Tibial artery (tissue), 4 donors: ENCODE results near the gene THAP3.

Experiments used
- DNase-seq, 2 donors: peaks; one replicate each; pipeline ENCODE4 v3.0.0-alpha.2; 2019
- H3K27ac ChIP-seq, 2 donors: fragments of 200-600 bp; sonication (generic) in 1 of 2; 1 replicate in 1 of 2; 2 replicates in 1 of 2; pipeline ENCODE4 v1.5.1; 2018 to 2019; ENCODE audit warnings: mild to moderate bottlenecking in 1 of 2
- H3K27me3 ChIP-seq, 2 donors: fragments of 200-600 bp; sonication (generic) in 1 of 2; one replicate each; pipeline versions ENCODE4 v1.5.1 to v1.6.0; 2016 to 2019
- H3K36me3 ChIP-seq, 3 donors: fragments of 200-600 bp; sonication (generic) in 2 of 3; one replicate each; pipeline ENCODE4 v1.5.1; 2016 to 2019; ENCODE audit warnings: mild to moderate bottlenecking in 2 of 3
- H3K4me1 ChIP-seq, 4 donors: fragments of 200-600 bp; sonication (generic) in 2 of 4; 1 replicate in 3 of 4; 2 replicates in 1 of 4; pipeline ENCODE4 v1.5.1; 2016 to 2019
- H3K4me3 ChIP-seq, 2 donors: fragments of 200-600 bp; sonication (generic) in 1 of 2; 1 replicate in 1 of 2; 2 replicates in 1 of 2; pipeline ENCODE4 v1.5.1; 2018 to 2019; ENCODE audit warnings: mild to moderate bottlenecking in 2 of 2
- H3K9me3 ChIP-seq, 3 donors: fragments of 200-600 bp; sonication (generic) in 1 of 3; one replicate each; pipeline ENCODE4 v1.5.1; 2016 to 2019
- CTCF ChIP-seq, 2 experiments: fragments of 200-600 bp in 1 of 2; fragments of 450-650 bp in 1 of 2; IDR thresholded peaks; one replicate each; pipeline ENCODE4 v1.5.1; 2017 to 2019; ENCODE audit warnings: antibody characterized with exemption in 2 of 2, mild to moderate bottlenecking in 1 of 2, moderate library complexity in 1 of 2
- intact Hi-C: fragments of 100-400 bp; cut with DNase I; formaldehyde crosslinking; loops from one replicate; pipeline ENCODE4 v1.15.0; 2023; ENCODE audit warnings: low total_unique reads

The THAP3 gene

GRCh38 chr1:6630027-6630426 is 5.4 kb downstream of the THAP3 start:
- peaks cover 0 to 26% (median 16%) of the 10 kb centered on the region in 4 donors for H3K4me1 ChIP-seq
- peaks cover 49 to 80% (median 78%) of the 10 kb centered on the region in 3 donors for H3K36me3 ChIP-seq
- H3K27me3 ChIP-seq = no peaks in the 10 kb centered on the region
- intact Hi-C loops = loop anchor here (10.0 kb wide), 1 partner anchor 45 kb away; no protein-coding TSS in a partner anchor
- H3K9me3 ChIP-seq = no peaks in the 10 kb centered on the region
- H3K27ac ChIP-seq = no peak overlapping the region
- no peak overlapping the region for H3K4me3 ChIP-seq
- no peak for TF ChIP-seq CTCF (IDR thresholded peaks at IDR 0.05)
- DNase-seq = no peak

- H3K4me1 ChIP-seq = peaks cover 0 to 26% (median 14%) of the 10 kb centered on the region in 4 donors
- H3K27me3 ChIP-seq = no peaks in the 10 kb centered on the region
- H3K27ac ChIP-seq = no peak overlapping the region
- H3K4me3 ChIP-seq = no peak overlapping the region
- no peak for DNase-seq
- no peaks in the 10 kb centered on the region for H3K9me3 ChIP-seq
- intact Hi-C loops = loop anchor here (10.0 kb wide), 1 partner anchor 46 kb away; no protein-coding TSS in a partner anchor
- no peak for TF ChIP-seq CTCF (IDR thresholded peaks at IDR 0.05)
- H3K36me3 ChIP-seq = peaks cover 49 to 91% (median 87%) of the 10 kb centered on the region in 3 donors
These were observed 6.4 kb downstream of the THAP3 start for GRCh38 chr1:6631058-6631457.

GRCh38 chr1:6632588-6633514 is 8.2 kb downstream of the THAP3 start:
- Histone ChIP-seq H3K4me3 (no peak overlapping the region), H3K4me1 (peaks cover 0 to 26% (median 9%) of the 10 kb centered on the region in 4 donors), H3K36me3 (peaks cover 55 to 100% (median 81%) of the 10 kb centered on the region in 3 donors), H3K9me3 (no peaks in the 10 kb centered on the region), H3K27ac (no peak overlapping the region), H3K27me3 (no peaks in the 10 kb centered on the region)
- intact Hi-C loops = loop anchor here (10.0 kb wide), 1 partner anchor 48 kb away; no protein-coding TSS in a partner anchor
- no peak for TF ChIP-seq CTCF (IDR thresholded peaks at IDR 0.05)
- no peak for DNase-seq

DNA sequence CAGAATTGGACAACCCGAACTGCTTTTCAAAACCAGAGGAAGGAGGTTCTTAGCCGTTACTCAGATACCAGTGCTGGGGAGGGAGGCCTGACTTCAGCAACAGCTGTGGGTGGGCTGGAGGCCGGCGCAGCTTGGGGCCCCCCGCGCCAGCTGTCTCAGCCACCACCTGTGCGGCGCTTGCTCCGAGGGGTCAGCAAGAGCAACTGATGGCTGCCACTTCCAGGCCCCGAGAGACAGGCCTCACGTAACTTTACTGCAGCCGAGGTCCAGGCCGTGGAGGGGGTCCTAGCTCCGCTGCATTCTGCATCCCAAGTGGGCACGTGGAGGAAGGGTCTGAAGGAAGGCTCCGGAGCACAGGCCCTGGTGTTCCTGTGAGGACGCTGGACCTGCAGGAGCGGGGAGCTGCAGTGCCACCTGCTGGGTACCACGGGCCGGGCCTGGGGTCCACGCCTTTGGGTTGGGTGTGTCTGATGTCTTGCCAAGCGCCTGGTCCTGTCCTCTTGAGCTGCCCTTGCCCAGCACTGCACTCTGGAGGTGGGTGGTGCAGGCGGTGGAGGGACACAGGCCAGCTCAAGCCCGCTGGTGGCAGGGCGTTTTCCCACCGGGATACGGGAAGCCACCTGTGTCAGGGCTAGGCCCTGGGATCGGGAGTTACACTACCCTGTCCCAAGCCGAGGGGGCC is 9.8 kb downstream of the THAP3 start:
- H3K27me3 ChIP-seq = no peaks in the 10 kb centered on the region
- no peak overlapping the region for H3K4me3 ChIP-seq
- peak overlapping the region in 1 of 2 donors; percentile 13 for H3K27ac ChIP-seq
- peaks cover 44 to 91% (median 64%) of the 10 kb centered on the region in 3 donors for H3K36me3 ChIP-seq
- no peaks in the 10 kb centered on the region for H3K9me3 ChIP-seq
- peaks cover 0 to 29% (median 6%) of the 10 kb centered on the region in 4 donors for H3K4me1 ChIP-seq
- peak in 1 of 2 donors; percentile 36 for DNase-seq
- intact Hi-C loops = loop anchor here (5.0 to 10.0 kb wide), 2 partner anchors 32 to 50 kb away; partner anchors contain the start of gene KLHL21
- peak; percentile 34 to 42 for TF ChIP-seq CTCF (IDR thresholded peaks at IDR 0.05)

DNA sequence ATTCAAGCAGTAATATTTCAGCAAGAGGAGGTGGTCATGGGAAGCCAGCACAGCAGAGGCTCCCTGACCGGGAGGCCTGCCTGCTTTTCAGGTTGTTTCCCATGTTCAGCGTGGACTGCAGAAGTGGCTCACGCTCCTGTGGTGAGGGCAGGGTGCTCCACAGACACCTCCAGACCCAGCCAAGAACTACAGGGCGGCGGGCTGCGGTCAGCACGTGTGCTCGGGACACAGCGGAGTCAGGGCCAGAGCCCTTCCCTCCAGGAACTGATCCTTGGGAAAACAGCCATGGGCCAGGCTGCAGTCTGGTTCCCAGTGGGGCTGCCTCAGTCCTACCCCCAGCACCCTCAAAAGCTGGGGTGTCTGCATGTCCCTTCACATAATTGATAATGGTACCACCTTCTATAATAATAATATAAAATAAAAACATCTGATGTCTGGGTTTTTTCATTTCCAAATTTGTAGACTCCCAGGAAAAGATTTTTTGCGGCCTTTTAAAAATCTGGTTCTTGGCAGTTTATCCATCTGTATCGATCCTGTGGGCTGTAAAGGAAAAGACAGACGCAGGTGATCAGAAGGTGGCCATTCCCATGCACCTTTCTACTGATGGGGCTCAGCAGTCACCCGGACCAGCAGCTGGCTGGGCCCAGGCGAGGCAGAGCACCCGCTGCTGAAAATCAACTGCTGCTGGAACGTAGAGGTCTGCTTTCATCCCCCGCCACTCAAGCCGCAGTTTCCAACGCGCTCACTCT is 10.7 kb downstream of the THAP3 start:
- TF ChIP-seq CTCF (IDR thresholded peaks at IDR 0.05) = no peak
- Histone ChIP-seq H3K4me1 (peaks cover 0 to 29% (median 6%) of the 10 kb centered on the region in 4 donors), H3K4me3 (no peak overlapping the region), H3K27me3 (no peaks in the 10 kb centered on the region), H3K9me3 (no peaks in the 10 kb centered on the region), H3K36me3 (peaks cover 44 to 90% (median 60%) of the 10 kb centered on the region in 3 donors), H3K27ac (peak overlapping the region in 1 of 2 donors; percentile 80)
- DNase-seq = no peak
- intact Hi-C loops = loop anchor here (5.0 to 10.0 kb wide), 2 partner anchors 33 to 51 kb away; partner anchors contain the start of gene KLHL21
